BJ (cell line): Measurements from ENCODE around the gene EML6. TPM values are rescaled to one million over a fixed set of nuclear protein-coding genes. Genes with fewer than 3 reads are reported as not detected.

Source experiments
- CTCF ChIA-PET: fragments of 350-600 bp; formaldehyde crosslinking; extraction: SDS; loops from one replicate; lab custom pipeline; 2021; ENCODE audit warnings: antibody characterized with exemption, inconsistent platforms; lab: Yijun Ruan, JAX
- POLR2A ChIA-PET: fragments of 300-600 bp; sonication (Branson Sonifier 250); formaldehyde crosslinking; extraction: SDS; loops from one replicate; lab custom pipeline; 2021; ENCODE audit warnings: antibody characterized with exemption; lab: Charles Lee
- DNase-seq: peaks from one replicate; pipeline ENCODE4 v3.0.0-alpha.2; 2011; ENCODE audit warnings: low read depth
- H3K27me3 ChIP-seq: 2 replicates; pipeline ENCODE4 v1.6.0; 2011; ENCODE audit warnings: low read length; ENCODE audit not compliant: control insufficient read depth, insufficient read depth
- H3K36me3 ChIP-seq: 2 replicates; pipeline ENCODE4 v1.5.1; 2011; ENCODE audit warnings: low read length; ENCODE audit not compliant: control insufficient read depth, insufficient read depth
- H3K4me3 ChIP-seq: 2 replicates; pipeline ENCODE4 v1.5.1; 2011; ENCODE audit warnings: low read depth, mild to moderate bottlenecking, control low read depth, low read length
- CTCF ChIP-seq: IDR thresholded peaks from 2 replicates; pipeline ENCODE4 v1.5.1; 2011; ENCODE audit warnings: low read depth, mild to moderate bottlenecking, control low read depth, inconsistent platforms, low read length, moderate library complexity; ENCODE audit not compliant: insufficient read depth
- polyA plus RNA-seq: library from polyadenylated mRNA; depleted of rRNA; stranded (reverse); fragments of >200 nt; gene quantifications from 2 replicates; pipeline ENCODE4 v1.2.3, GENCODE V29; 2011

The EML6 gene
- polyA plus RNA-seq, 1 experiment, result 0.18 TPM

- Histone ChIP-seq H3K36me3 (no peaks in the 10 kb centered on the region), H3K27me3 (0 out of 2 replicates have a peak, but pooled peaks cover 1% of the 10 kb centered on the region), H3K4me3 (no peak overlapping the region)
- TF ChIP-seq CTCF, result no peak
- DNase-seq, result no peak
- ChIA-PET POLR2A (no interaction called here), CTCF (no interaction called here)
Measured at GRCh38 chr2:54808661-54809060, 85.2 kb downstream of the EML6 start.

- ChIA-PET POLR2A (no interaction called here), CTCF (interaction anchor here (0.6 to 1.5 kb wide), 2 partner anchors 29 to 49 kb away, joined by 3 to 4 read pairs; no protein-coding TSS in a partner anchor)
- H3K27me3 ChIP-seq, result peaks cover 3% of the 10 kb centered on the region; the same call in 1 of the 2 replicates
- H3K4me3 ChIP-seq, result no peak overlapping the region
- no peak for TF ChIP-seq CTCF
- no peaks in the 10 kb centered on the region for H3K36me3 ChIP-seq
- DNase-seq, result no peak
Measured at GRCh38 chr2:54809819-54810218, 86.4 kb downstream of the EML6 start.

- CTCF ChIA-PET, result interaction anchor here (0.6 to 1.5 kb wide), 2 partner anchors 28 to 49 kb away, joined by 3 to 4 read pairs; no protein-coding TSS in a partner anchor
- Histone ChIP-seq H3K4me3 (no peak overlapping the region), H3K27me3 (peaks cover 3% of the 10 kb centered on the region; the same call in 1 of the 2 replicates), H3K36me3 (no peaks in the 10 kb centered on the region)
- no peak for TF ChIP-seq CTCF
- DNase-seq, result no peak
- POLR2A ChIA-PET, result no interaction called here
Measured at GRCh38 chr2:54810246-54810645, 86.8 kb downstream of the EML6 start.

GRCh38 chr2:54813584-54813983 is 90.1 kb downstream of the EML6 start:
- no peak overlapping the region for H3K4me3 ChIP-seq
- TF ChIP-seq CTCF, result no peak
- CTCF ChIA-PET, result interaction anchor here (0.7 kb wide), 1 partner anchor 15 kb away, joined by 5 read pairs; no protein-coding TSS in a partner anchor
- peaks cover 3% of the 10 kb centered on the region; the same call in 1 of the 2 replicates for H3K27me3 ChIP-seq
- H3K36me3 ChIP-seq, result no peaks in the 10 kb centered on the region
- DNase-seq, result no peak
- POLR2A ChIA-PET, result no interaction called here

- no peaks in the 10 kb centered on the region for H3K36me3 ChIP-seq
- CTCF ChIA-PET, result interaction anchor here (2.3 kb wide), 1 partner anchor 23 kb away, joined by 10 read pairs; no protein-coding TSS in a partner anchor
- H3K4me3 ChIP-seq, result no peak overlapping the region
- TF ChIP-seq CTCF, result no peak
- peaks cover 3% of the 10 kb centered on the region; the same call in 1 of the 2 replicates for H3K27me3 ChIP-seq
- POLR2A ChIA-PET, result no interaction called here
- no peak for DNase-seq
Measured at GRCh38 chr2:54814389-54815147, 91.1 kb downstream of the EML6 start.
